Measurements from ENCODE around the gene TRHDE.
"Not testable (repeated sequence)": the region's sequence is repeated elsewhere in the genome, so short reads cannot be mapped to it uniquely, and the experiment has no call there.

The TRHDE gene

GRCh38 chr12:72448805-72449204 is 176.6 kb downstream of the TRHDE start:
- no peak for DNase-seq

DNA sequence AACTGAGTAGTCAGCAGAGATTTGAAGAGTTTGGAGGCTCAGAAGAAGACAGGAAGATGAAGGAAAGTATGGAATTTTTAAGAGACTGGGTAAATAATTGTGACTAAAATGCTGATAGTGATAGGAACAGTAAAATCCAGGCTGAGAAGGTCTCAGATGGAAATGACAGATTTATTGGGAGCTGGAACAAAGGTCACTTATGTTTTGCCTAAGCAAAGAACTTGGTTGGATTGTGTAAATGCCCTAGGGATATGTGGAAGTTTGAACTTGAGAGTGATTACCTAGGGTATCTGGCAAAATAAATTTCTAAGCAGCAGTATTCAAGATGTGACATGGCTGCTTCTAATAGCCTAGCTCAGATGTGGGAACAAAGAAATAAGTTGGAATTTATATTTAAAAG is 180.9 kb downstream of the TRHDE start:
- DNase-seq = no peak

- DNase-seq = no peak
Observed at GRCh38 chr12:72453550-72453949, 181.4 kb downstream of the TRHDE start.

DNA sequence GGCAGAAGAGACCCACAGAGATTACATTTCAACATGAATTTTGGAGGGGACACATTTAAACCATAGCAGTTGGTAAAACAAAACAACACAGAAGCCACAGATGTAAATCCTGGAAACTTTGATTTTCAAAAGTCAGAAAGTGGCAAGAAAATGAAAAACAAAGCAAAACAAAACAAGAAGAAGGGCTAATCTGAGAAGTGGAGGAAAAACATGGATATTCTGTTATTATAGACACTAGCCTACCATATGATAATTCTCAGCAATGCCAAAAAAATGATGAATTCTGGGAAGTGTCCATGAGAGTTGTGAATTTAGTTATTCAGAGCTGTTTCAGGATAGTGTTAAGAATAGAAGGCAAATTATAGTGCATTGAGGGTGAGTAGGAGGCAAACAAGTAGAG is 192.3 kb downstream of the TRHDE start:
- no peak for DNase-seq

- no peak for DNase-seq
Observed at GRCh38 chr12:72465155-72465554, 193.0 kb downstream of the TRHDE start.

DNA sequence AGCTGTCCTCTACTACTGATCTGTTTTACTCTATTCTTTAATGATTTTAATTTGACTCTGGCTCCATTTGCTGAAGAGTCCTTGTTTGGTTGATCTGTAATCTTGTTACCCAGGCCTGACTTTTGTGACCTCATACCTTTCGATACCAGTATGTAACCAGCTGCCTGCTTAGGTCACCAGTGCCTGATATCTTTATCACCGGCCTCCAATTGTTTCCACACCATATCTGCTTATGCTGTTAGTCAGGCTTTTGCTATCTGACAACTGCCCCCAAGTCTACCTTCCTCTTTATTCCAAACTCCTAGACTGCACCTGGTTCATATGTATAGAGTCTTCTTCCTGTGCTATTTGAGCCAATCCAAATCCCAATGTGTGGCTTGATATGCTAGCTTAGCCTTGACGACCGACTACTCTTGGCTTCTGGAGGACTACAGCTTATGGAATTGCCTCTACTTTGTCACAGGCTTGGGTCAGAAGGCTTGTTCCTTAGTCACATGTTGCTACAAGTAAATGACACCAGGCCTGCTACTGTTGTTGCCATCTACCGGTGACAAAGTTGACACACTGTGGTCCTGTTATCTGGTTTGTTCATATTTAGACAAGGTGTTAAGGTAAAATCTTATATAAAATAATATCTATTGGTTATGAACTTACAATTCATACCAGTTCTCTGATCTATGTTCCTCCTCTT is 193.9 kb downstream of the TRHDE start:
- DNase-seq = no peak

- DNase-seq = no peak
Observed at GRCh38 chr12:72467985-72468384, 195.8 kb downstream of the TRHDE start.

DNA sequence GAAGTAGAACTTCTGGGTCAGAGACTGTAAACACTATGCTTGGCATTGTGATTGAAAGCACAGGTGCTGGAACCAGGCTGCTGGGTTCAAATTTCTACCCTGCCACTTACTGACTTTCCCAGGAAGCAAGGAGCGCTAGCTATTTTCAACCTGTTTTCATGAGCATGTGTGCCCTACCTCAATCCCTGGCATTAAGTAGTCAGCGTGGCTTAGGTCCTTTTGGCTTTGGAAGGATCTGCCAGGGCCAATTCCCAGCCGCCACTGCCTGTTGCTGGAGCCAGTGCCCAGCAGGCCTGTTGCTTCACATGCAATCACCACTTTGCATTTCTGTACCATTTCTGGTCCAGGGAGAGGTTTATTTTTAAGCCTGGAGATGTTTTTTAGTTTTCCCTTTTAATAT is 196.3 kb downstream of the TRHDE start:
- no peak for DNase-seq

DNA sequence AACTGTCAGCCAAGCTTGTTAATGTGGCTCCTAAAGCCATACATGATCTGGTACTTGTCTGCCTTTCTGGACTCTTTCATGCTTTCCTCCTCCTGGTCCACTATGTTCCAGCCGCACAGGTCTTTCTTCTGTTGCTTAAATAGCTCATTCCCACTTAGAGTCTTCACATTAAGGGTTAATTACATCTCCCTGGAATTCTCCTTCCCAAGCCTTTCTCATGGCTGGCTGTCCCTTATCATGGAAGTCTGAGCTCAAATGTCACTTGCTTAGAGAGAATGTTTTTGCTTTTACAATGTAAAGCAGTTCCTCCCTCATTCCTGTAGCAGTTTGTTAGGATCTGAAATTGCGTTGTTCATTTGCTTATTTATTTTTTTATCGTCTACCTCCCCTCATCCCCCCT is 199.6 kb downstream of the TRHDE start:
- DNase-seq = no peak

GRCh38 chr12:72472350-72472749 is 200.2 kb downstream of the TRHDE start:
- DNase-seq = no peak

DNA sequence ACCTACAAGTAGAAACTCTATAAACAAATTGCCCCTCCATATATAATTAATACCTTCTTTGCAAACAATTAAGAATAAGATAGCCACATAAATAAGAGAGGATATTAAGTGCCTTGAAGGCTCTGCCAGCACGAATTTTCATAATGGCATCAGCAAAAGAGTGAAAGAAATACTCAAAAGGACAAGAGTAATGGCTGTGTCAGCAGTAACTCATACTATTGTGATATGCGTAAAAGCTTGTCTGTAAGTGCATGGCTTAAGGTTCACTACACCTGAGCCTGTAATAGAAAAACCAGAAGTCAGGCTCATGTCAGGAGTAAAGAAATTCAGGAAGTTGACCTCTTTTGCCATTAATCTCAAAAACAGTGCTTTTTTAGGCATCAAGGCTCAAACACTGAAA is 204.1 kb downstream of the TRHDE start:
- no peak for DNase-seq

GRCh38 chr12:72485017-72485701 is 213.0 kb downstream of the TRHDE start:
- DNase-seq = no peak

- DNase-seq = no peak
Observed at GRCh38 chr12:72491426-72491825, 219.3 kb downstream of the TRHDE start.

DNA sequence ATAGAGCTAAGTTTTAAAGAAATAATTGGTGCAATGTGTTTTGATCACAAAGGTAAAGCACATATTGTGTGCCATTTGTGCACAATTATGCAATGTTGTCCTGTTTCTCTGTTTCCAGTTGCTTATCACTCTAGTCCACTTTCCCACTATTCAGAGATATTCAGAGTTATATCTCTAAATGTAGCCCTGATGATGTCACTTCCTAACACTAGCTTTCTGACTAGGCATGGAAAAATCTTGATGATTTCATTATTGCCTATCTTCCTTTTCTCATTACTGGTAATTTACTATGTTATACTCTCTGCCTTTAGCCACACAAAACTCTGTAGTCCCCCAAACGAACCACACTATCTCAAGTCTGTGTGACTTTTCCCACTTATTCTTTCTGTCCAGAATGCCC is 221.2 kb downstream of the TRHDE start:
- no peak for DNase-seq

- DNase-seq = no peak
Observed at GRCh38 chr12:72498354-72498753, 226.2 kb downstream of the TRHDE start.

DNA sequence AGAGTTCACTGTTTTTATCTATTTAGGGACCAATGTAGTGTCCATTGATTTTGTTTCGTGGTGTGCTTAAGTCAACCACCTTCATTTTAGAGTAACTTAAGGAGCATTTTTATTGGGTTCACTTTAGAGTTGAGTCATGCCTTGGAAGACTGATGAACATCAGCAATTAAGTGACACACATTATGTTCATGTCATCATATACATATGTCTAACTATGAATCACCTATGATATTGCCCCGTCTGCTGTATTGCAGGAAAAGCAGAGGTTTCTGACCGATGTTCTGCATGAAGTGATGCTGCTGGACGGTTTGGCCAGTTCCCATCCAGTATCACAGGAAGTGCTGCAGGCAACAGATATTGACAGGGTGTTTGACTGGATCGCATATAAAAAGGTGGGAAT is 227.1 kb downstream of the TRHDE start:
- no peak for DNase-seq

DNA sequence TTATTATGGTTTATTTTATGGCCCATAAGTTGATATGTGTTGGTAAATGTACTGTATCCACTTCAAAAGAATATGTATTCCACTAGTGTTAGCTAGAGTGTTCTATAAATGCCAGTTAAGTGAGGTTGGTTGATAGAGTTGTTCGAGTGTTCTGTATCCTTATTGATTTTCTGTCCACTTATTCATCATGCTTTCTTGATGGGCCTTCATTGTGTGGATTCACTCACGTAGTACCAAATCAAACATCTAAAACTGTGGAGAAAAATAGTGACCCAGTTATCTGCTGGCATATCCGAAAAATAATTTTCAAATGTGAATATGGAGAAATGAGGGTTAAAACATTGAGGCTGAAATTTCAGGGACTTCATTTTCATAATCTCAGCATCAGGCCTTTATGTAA is 230.4 kb downstream of the TRHDE start:
- DNase-seq = no peak

DNA sequence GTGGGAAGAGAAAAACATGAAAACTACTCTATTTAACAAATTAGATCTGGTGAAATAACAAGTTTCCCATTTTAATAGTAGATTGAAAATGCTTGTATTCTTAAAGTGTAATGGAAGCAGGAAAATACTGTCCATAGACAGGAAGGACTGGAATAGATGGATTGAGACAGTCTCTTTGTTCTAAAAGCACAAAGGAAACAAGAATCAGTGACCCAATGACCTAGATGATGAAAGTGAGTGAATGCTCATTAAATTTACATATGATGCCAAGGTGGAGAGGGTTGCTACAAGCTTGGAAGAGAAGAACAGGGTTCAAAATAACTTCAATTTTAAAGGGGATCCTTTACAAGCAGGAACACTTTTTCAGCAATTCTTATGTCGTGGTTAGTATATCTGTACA is 233.1 kb downstream of the TRHDE start:
- no peak for DNase-seq

DNA sequence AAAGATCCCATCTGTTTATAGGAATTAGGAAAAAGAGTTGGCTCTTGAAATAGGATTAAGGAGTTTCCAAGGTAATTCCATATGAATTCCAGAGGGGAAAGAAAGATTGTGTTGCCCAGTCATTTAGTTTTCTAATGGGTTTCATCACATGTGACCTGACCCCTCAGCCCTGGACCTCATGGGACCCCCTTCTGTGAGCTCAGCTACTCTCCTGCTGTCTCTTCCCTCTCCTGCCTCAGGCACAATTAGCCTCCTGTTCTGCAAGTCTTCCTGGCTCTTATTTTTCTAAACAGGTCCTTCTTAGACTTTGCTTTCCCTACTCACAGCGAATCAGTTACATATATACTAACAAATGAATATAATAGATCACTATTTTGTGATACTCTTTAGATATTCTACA is 237.7 kb downstream of the TRHDE start:
- DNase-seq = no peak

DNA sequence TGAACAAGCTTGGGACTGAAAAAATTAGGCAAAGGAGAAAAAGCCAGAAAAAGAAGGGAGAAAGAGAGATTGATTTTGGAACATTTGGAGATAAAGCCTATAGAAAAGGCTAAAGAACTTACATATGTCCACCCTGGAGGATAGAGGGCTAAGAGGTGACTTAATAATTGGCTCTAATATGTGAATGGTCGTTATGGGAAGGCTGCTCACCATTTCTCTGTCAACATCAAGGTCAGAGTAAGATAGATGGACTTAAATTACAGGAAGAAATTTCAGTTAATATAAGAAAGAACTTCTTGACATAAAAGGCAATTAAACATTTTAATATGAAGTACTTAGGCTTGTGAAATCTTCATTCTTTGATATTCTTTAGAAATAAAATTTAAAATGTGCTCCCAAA is 238.6 kb downstream of the TRHDE start:
- DNase-seq = no peak

GRCh38 chr12:72511498-72511897 is 239.3 kb downstream of the TRHDE start:
- no peak for DNase-seq

- no peak for DNase-seq
Observed at GRCh38 chr12:72511906-72512305, 239.7 kb downstream of the TRHDE start.

DNA sequence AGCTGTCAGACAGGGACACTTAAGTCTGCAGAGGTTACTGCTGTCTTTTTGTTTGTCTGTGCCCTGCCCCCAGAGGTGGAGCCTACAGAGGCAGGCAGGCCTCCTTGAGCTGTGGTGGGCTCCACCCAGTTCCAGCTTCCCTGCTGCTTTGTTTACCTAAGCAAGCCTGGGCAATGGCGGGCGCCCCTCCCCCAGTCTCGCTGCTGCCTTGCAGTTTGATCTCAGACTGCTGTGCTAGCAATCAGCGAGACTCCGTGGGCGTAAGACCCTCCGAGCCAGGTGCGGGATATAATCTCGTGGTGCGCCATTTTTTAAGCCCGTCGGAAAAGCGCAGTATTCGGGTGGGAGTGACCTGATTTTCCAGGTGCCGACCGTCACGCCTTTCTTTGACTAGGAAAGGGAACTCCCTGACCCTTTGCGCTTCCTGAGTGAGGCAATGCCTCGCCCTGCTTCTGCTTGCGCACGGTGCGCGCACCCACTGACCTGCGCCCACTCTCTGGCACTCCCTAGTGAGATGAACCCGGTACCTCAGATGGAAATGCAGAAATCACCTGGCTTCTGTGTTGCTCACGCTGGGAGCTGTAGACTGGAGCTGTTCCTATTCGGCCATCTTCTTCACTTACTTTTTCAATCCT is 248.0 kb downstream of the TRHDE start:
- DNase-seq = not testable (repeated sequence)

DNA sequence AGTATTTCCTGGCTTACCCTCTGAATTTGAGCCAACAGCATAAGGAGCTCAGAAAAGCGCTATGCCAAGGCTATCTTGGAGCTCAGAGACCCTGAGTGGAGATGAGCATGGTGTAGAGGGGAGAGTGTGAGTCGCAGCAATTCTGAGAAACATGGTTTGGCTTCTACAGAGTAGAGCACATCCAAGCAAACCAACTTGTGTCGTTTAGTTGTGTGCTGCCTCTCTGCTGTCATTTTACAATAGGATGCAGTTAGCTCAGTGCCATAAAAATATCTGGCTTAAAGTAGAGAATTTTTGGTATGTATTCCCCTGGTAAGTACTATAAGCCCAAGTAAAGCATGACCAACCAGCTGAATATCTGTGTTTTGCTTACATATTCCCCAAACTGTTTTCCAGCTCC is 249.2 kb downstream of the TRHDE start:
- DNase-seq = no peak

- DNase-seq = no peak
Observed at GRCh38 chr12:72522411-72522810, 250.2 kb downstream of the TRHDE start.

Data from stimulated activated CD4-positive, alpha-beta T cell treated with anti-CD3 and anti-CD28 coated beads, Interleukin-15, amount 100 ng/mL, for 24 hours (primary cell).